Natural killer cell (primary cell): Measurements from ENCODE around the gene CLEC4F. TPM values are rescaled to one million over a fixed set of nuclear protein-coding genes. Genes with fewer than 3 reads are reported as not detected.

ENCODE experiments used
- ATAC-seq, 3 donors: fragments of 150-1000 bp in 2 of 3; fragments of 200-7000 bp in 1 of 3; cut with Tn5 transposase; 1 replicate in 1 of 3; 2 replicates in 2 of 3; pipeline ENCODE4 v1.10.0; 2021; ENCODE audit warnings: mild to moderate bottlenecking in 2 of 3, moderate library complexity in 2 of 3
- DNase-seq, 2 donors: peaks; one replicate each; pipeline versions ENCODE4 v3.0.0 to v3.0.0-alpha.2; 2013 to 2021; ENCODE audit warnings: mixed read lengths in 1 of 2
- H3K27ac ChIP-seq: one replicate; pipeline ENCODE4 v1.5.1; 2013; ENCODE audit warnings: mild to moderate bottlenecking, low read length
- H3K27me3 ChIP-seq: one replicate; pipeline ENCODE4 v1.6.1; 2013; ENCODE audit warnings: low read length; ENCODE audit not compliant: control insufficient read depth, insufficient read depth
- H3K36me3 ChIP-seq: one replicate; pipeline ENCODE4 v1.6.1; 2013; ENCODE audit warnings: low read length; ENCODE audit not compliant: control insufficient read depth, insufficient read depth
- H3K4me1 ChIP-seq: one replicate; pipeline ENCODE4 v1.6.1; 2013; ENCODE audit warnings: low read length; ENCODE audit not compliant: control insufficient read depth, insufficient read depth
- H3K4me3 ChIP-seq: one replicate; pipeline ENCODE4 v1.5.1; 2013; ENCODE audit warnings: low read length
- H3K9me3 ChIP-seq: one replicate; pipeline ENCODE4 v1.6.1; 2013; ENCODE audit warnings: low read length; ENCODE audit not compliant: control insufficient read depth, insufficient read depth
- H3K27ac Mint-ChIP-seq, 2 donors: one replicate each; pipeline ENCODE4 v1.8.0; 2022; ENCODE audit warnings: mild to moderate bottlenecking in 2 of 2, mixed read lengths in 2 of 2, moderate library complexity in 1 of 2
- H3K27me3 Mint-ChIP-seq, 2 donors: one replicate each; pipeline ENCODE4 v1.8.0; 2022; ENCODE audit warnings: low read depth in 2 of 2, mixed read lengths in 2 of 2
- H3K36me3 Mint-ChIP-seq: one replicate; pipeline ENCODE4 v1.8.0; 2022; ENCODE audit warnings: mixed read lengths
- H3K4me1 Mint-ChIP-seq, 2 donors: one replicate each; pipeline ENCODE4 v1.8.0; 2022; ENCODE audit warnings: mixed read lengths in 2 of 2
- H3K4me3 Mint-ChIP-seq: one replicate; pipeline ENCODE4 v1.8.0; 2022; ENCODE audit warnings: mild to moderate bottlenecking, moderate library complexity, mixed read lengths
- H3K9me3 Mint-ChIP-seq, 2 donors: one replicate each; pipeline ENCODE4 v1.8.0; 2022; ENCODE audit warnings: mixed read lengths in 2 of 2
- WGBS: methylation state at CpG from one replicate; pipeline ENCODE4 v1.1.7; 2013; ENCODE audit warnings: missing lambda C conversion rate; ENCODE audit not compliant: insufficient coverage; 5-methylcytosine and 5-hydroxymethylcytosine counted together
- intact Hi-C: fragments of 100-400 bp; cut with micrococcal nuclease; formaldehyde crosslinking; loops from one replicate; pipeline ENCODE4 v1.14.2; 2022
- total RNA-seq, 4 donors: library from RNA; stranded (reverse); fragments of 120-200 nt in 1 of 4; gene quantifications; one replicate each; pipeline versions ENCODE4 v1.2.3 to v1.2.4, GENCODE V29; 2013 to 2022
- TF ChIP-seq, protein P1 (sequence below): fragments of 200-600 bp; IDR thresholded peaks from one replicate; pipeline ENCODE4 v1.8.0; 2022; ENCODE audit warnings: antibody characterized with exemption

The CLEC4F gene
- total RNA-seq, 3 donors from 2014 or later (not counting 1 experiment from before 2014, with no cell fraction given): 0.33 to 1.4 (median 0.39) TPM

DNA sequence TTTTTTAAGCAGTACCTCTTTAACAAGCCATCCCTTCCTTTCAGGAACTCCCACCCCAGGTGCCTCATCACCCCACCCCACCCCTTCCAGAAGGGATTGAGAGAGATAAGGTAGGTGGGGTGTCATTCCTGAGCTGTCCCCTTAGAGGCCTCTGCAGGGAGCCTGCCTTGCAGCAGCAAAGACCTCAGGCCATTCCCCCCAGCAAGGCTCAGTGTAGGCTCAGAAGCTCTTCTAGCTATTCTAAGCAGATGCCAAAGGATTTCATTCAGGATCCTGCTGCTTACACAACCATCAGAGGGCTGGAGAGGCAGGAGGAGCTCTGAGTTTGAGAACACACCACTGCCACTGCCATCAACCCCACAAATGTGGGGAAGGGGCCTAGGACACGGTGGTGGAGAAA lies 24.1 kb downstream of the CLEC4F start:
- H3K4me3 Mint-ChIP-seq: no peak overlapping the region
- H3K9me3 Mint-ChIP-seq: peaks cover 6 to 7% of the 10 kb centered on the region in 2 donors
- 86% methylated on average over 1 of the region's 1 CpG for WGBS
- H3K4me1 ChIP-seq: peaks cover 10% of the 10 kb centered on the region
- no peaks in the 10 kb centered on the region for H3K9me3 ChIP-seq
- peaks cover 10% of the 10 kb centered on the region for H3K27me3 ChIP-seq
- H3K27me3 Mint-ChIP-seq: peaks cover 23 to 34% of the 10 kb centered on the region in 2 donors
- TF ChIP-seq, protein P1, sequence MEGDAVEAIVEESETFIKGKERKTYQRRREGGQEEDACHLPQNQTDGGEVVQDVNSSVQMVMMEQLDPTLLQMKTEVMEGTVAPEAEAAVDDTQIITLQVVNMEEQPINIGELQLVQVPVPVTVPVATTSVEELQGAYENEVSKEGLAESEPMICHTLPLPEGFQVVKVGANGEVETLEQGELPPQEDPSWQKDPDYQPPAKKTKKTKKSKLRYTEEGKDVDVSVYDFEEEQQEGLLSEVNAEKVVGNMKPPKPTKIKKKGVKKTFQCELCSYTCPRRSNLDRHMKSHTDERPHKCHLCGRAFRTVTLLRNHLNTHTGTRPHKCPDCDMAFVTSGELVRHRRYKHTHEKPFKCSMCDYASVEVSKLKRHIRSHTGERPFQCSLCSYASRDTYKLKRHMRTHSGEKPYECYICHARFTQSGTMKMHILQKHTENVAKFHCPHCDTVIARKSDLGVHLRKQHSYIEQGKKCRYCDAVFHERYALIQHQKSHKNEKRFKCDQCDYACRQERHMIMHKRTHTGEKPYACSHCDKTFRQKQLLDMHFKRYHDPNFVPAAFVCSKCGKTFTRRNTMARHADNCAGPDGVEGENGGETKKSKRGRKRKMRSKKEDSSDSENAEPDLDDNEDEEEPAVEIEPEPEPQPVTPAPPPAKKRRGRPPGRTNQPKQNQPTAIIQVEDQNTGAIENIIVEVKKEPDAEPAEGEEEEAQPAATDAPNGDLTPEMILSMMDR: no peak
- ATAC-seq: no peak
- peaks cover 10% of the 10 kb centered on the region for H3K36me3 Mint-ChIP-seq
- H3K36me3 ChIP-seq: no peaks in the 10 kb centered on the region
- no peak overlapping the region for H3K4me3 ChIP-seq
- peaks cover 18 to 22% of the 10 kb centered on the region in 2 donors for H3K4me1 Mint-ChIP-seq
- intact Hi-C loops: no loop called here
- no peak overlapping the region for H3K27ac ChIP-seq
- no peak for DNase-seq
- H3K27ac Mint-ChIP-seq: no peak overlapping the region

DNA sequence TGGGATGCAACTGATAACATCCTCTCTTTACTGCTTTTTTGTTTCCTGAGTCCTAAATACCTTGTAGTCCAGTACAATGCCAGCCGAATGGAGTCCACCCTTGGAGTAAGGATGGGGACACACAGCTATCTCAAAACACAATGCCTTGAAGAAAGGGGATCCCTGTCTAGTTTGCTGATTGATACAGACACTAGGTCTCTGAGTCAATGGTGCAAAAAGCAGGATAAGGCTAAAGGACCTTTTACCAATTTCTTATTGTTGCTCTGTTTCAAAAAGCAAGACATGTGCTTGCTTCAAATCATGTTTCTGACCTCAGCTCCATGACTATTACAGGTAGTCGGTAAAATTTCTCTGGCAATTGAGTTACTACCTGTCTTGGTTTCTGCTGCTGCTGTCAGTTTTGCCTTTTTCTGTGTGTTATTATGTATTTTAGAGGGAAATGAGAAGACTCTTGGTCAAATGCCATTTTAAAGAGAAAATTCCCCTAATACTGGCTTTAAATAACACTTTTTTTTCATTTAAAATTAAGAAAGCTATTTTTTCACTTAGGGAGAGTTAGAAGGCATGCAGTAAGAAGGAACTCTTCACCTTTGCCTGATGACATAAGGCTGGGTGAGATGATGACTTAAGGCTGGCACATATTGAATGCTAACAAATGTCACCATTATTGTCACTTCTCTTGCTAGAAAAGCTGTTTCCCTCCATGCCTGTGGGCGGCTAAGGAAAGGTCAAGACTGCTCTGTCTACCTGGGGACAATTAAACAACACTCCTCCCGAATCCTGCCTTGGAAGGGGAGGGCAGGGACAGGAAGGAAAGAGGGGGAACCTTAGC lies 25.0 kb downstream of the CLEC4F start:
- H3K27ac Mint-ChIP-seq: no peak overlapping the region
- H3K27me3 Mint-ChIP-seq: peaks cover 27 to 39% of the 10 kb centered on the region in 2 donors
- intact Hi-C loops: no loop called here
- no peak overlapping the region for H3K4me3 Mint-ChIP-seq
- DNase-seq (no peak), ATAC-seq (no peak)
- H3K36me3 ChIP-seq: no peaks in the 10 kb centered on the region
- no peak overlapping the region for H3K4me3 ChIP-seq
- H3K27me3 ChIP-seq: peaks cover 16% of the 10 kb centered on the region
- H3K4me1 Mint-ChIP-seq: peaks cover 18 to 27% of the 10 kb centered on the region in 2 donors
- H3K4me1 ChIP-seq: peaks cover 10% of the 10 kb centered on the region
- TF ChIP-seq, protein P1: no peak
- H3K27ac ChIP-seq: no peak overlapping the region
- H3K36me3 Mint-ChIP-seq: peaks cover 10% of the 10 kb centered on the region
- no peaks in the 10 kb centered on the region for H3K9me3 ChIP-seq
- WGBS: 87% methylated on average over 4 of the region's 4 CpGs
- H3K9me3 Mint-ChIP-seq: peaks cover 6 to 7% of the 10 kb centered on the region in 2 donors

DNA sequence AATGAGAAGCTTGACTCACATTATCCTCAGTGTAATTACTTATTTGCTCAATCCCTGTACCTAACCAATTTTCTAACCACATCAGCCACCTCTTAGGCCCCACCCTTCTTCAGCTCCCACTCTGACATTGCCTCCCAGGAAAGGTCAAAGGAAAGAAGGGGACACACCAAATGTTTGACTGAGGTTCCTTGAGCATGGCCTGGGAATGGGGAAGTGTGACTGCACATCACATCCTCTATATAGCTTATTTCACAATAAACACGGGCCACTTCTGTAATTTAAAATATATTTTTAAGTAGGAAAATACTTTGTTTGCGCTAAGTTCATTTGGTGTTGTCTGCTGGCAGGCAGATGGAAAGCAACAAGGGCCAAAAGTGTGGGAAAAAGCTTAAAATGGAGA lies 26.9 kb downstream of the CLEC4F start:
- TF ChIP-seq, protein P1: no peak
- DNase-seq (no peak), ATAC-seq (no peak)
- H3K9me3 Mint-ChIP-seq: no peaks in the 10 kb centered on the region
- H3K27me3 Mint-ChIP-seq: peaks cover 30 to 50% of the 10 kb centered on the region in 2 donors
- Histone ChIP-seq H3K4me1 (peaks cover 20% of the 10 kb centered on the region), H3K27ac (no peak overlapping the region), H3K4me3 (no peak overlapping the region), H3K9me3 (no peaks in the 10 kb centered on the region), H3K36me3 (no peaks in the 10 kb centered on the region), H3K27me3 (peaks cover 24% of the 10 kb centered on the region)
- WGBS: 83% methylated on average over 1 of the region's 2 CpGs
- H3K4me1 Mint-ChIP-seq: peaks cover 19 to 29% of the 10 kb centered on the region in 2 donors
- intact Hi-C loops: no loop called here
- no peak overlapping the region for H3K4me3 Mint-ChIP-seq
- no peaks in the 10 kb centered on the region for H3K36me3 Mint-ChIP-seq
- no peak overlapping the region for H3K27ac Mint-ChIP-seq
